Keratinocyte (primary cell): ENCODE results near the gene RCAN2. TPM values are rescaled to one million over a fixed set of nuclear protein-coding genes. Genes with fewer than 3 reads are reported as not detected.

ENCODE experiments used
- DNase-seq: peaks from one replicate; pipeline ENCODE4 v3.0.0-alpha.2; 2011; ENCODE audit warnings: low read depth, missing footprints, low spot score
- FAIRE-seq: peaks from 2 replicates; lab custom pipeline; 2011; peaks lifted over from hg19 to GRCh38; lab: Jason Lieb, UNC
- H2AFZ ChIP-seq: 2 replicates; pipeline ENCODE4 v1.6.0; 2012; ENCODE audit warnings: low read length, control low read depth, inconsistent platforms; ENCODE audit not compliant: control insufficient read depth
- H3K27ac ChIP-seq: 2 replicates; pipeline ENCODE4 v1.5.1; 2011; ENCODE audit warnings: low read length; ENCODE audit not compliant: control insufficient read depth, insufficient read depth
- H3K27me3 ChIP-seq: 3 replicates; pipeline ENCODE4 v1.6.0; 2011; ENCODE audit warnings: low read length; ENCODE audit not compliant: control insufficient read depth, insufficient read depth; ENCODE audit errors: extremely low read depth
- H3K36me3 ChIP-seq, 2 experiments: 2 replicates in 1 of 2; 3 replicates in 1 of 2; pipeline ENCODE4 v1.5.1; 2011; ENCODE audit warnings: low read length in 2 of 2, mild to moderate bottlenecking in 1 of 2; ENCODE audit not compliant: control insufficient read depth in 2 of 2, insufficient read depth in 2 of 2; ENCODE audit errors: extremely low read depth in 1 of 2
- H3K4me1 ChIP-seq: 3 replicates; pipeline ENCODE4 v1.5.1; 2011; ENCODE audit warnings: low read length; ENCODE audit not compliant: control insufficient read depth, insufficient read depth; ENCODE audit errors: extremely low read depth
- H3K4me2 ChIP-seq: 3 replicates; pipeline ENCODE4 v1.6.0; 2011; ENCODE audit warnings: low read depth, low read length; ENCODE audit not compliant: control insufficient read depth, insufficient read depth; ENCODE audit errors: extremely low read depth
- H3K4me3 ChIP-seq, 3 experiments: fragments of 200-600 bp in 1 of 3; sonication (generic) in 1 of 3; 2 replicates in 2 of 3; 3 replicates in 1 of 3; pipeline ENCODE4 v1.5.1; 2011 to 2016; ENCODE audit warnings: low read length in 3 of 3, mild to moderate bottlenecking in 3 of 3, control low read depth in 2 of 3, inconsistent platforms in 1 of 3, low read depth in 1 of 3, mixed read lengths in 1 of 3, mixed run types in 1 of 3, moderate library complexity in 1 of 3; ENCODE audit not compliant: control insufficient read depth in 2 of 3, insufficient read depth in 2 of 3; ENCODE audit errors: extremely low read depth in 1 of 3
- H3K79me2 ChIP-seq: 2 replicates; pipeline ENCODE4 v1.6.0; 2012; ENCODE audit warnings: low read length; ENCODE audit not compliant: control insufficient read depth, insufficient read depth
- H3K9ac ChIP-seq: 3 replicates; pipeline ENCODE4 v1.6.0; 2011; ENCODE audit warnings: low read length; ENCODE audit not compliant: control insufficient read depth, insufficient read depth; ENCODE audit errors: extremely low read depth
- H3K9me1 ChIP-seq: 3 replicates; pipeline ENCODE4 v1.6.0; 2011; ENCODE audit warnings: low read length; ENCODE audit not compliant: control insufficient read depth, insufficient read depth; ENCODE audit errors: extremely low read depth
- H3K9me3 ChIP-seq: 2 replicates; pipeline ENCODE4 v1.5.1; 2012; ENCODE audit warnings: low read depth, low read length; ENCODE audit not compliant: control insufficient read depth
- H4K20me1 ChIP-seq: 3 replicates; pipeline ENCODE4 v1.6.0; 2011; ENCODE audit warnings: low read length; ENCODE audit not compliant: control insufficient read depth, insufficient read depth; ENCODE audit errors: extremely low read depth
- CTCF ChIP-seq, 3 experiments: IDR thresholded peaks in 1 of 3; conservative IDR thresholded peaks in 1 of 3; optimal IDR thresholded peaks in 1 of 3; 2 replicates in 2 of 3; 3 replicates in 1 of 3; pipeline versions ENCODE3 to v1.5.1; 2011; ENCODE audit warnings: low read length in 3 of 3, mild to moderate bottlenecking in 3 of 3, moderate library complexity in 2 of 3, control low read depth in 1 of 3, inconsistent platforms in 1 of 3; ENCODE audit not compliant: insufficient read depth in 2 of 3; ENCODE audit errors: extremely low read depth in 1 of 3
- EZH2 ChIP-seq: IDR thresholded peaks from one replicate; pipeline ENCODE4 v1.6.1; 2012; ENCODE audit warnings: inconsistent platforms, mild to moderate bottlenecking, low read length, moderate library complexity
- dilution Hi-C: fragments of 300-500 bp; cut with MboI; formaldehyde crosslinking; loops from one replicate; pipeline ENCODE4 v1.7.0; 2020; ENCODE audit warnings: low sequenced_read_pairs; ENCODE audit not compliant: extremely low pct_ligation_motif_present
- polyA plus RNA-seq, 5 experiments: library from polyadenylated mRNA; depleted of rRNA in 3 of 5; stranded (reverse) in 3 of 5; stranded (forward) in 1 of 5; unstranded in 1 of 5; fragments of >200 nt; gene quantifications; 1 replicate in 1 of 5; 2 replicates in 3 of 5; 3 replicates in 1 of 5; pipeline versions ENCODE4 v1.2.1 to v1.2.3, GENCODE V29; 2011 to 2012; ENCODE audit warnings: missing spikeins in 2 of 5, low read depth in 1 of 5, low replicate concordance in 1 of 5

The RCAN2 gene
- polyA plus RNA-seq, 1 donor (not counting 4 experiments of a cell fraction or from before 2014, with no cell fraction given): not detected

- H3K9me3 ChIP-seq: no peaks in the 10 kb centered on the region
- no peak overlapping the region for H2AFZ ChIP-seq
- no peaks in the 10 kb centered on the region for H3K79me2 ChIP-seq
- H3K27me3 ChIP-seq: no peaks in the 10 kb centered on the region
- no peaks in the 10 kb centered on the region for H3K9me1 ChIP-seq
- H3K4me3 ChIP-seq: no peak overlapping the region
- H3K9ac ChIP-seq: no peak overlapping the region
- H3K36me3 ChIP-seq: no peaks in the 10 kb centered on the region
- H3K27ac ChIP-seq: no peak overlapping the region
- TF ChIP-seq CTCF (optimal IDR thresholded peaks at IDR 0.05 in 1 of 3, IDR thresholded peaks at IDR 0.05 in 1 of 3, conservative IDR thresholded peaks at IDR 0.05 in 1 of 3; ENCODE audit: extremely low read depth in 1 of 3, insufficient read depth in 2 of 3, low read length in 3 of 3) (peak; percentile 46 to 82 (median 52)), EZH2 (no peak)
- H4K20me1 ChIP-seq: no peaks in the 10 kb centered on the region
- dilution Hi-C loops: no loop called here
- H3K4me1 ChIP-seq: no peaks in the 10 kb centered on the region
- no peak for DNase-seq
- no peak overlapping the region for H3K4me2 ChIP-seq
- no peak for FAIRE-seq
Measured at GRCh38 chr6:46221222-46221793, 269.9 kb downstream of the RCAN2 start.

GRCh38 chr6:46220352-46221221, 270.7 kb downstream of the RCAN2 start:
- Histone ChIP-seq H4K20me1 (no peaks in the 10 kb centered on the region), H3K4me2 (no peak overlapping the region), H3K4me3 (no peak overlapping the region), H3K9me3 (no peaks in the 10 kb centered on the region), H3K36me3 (no peaks in the 10 kb centered on the region), H3K27me3 (no peaks in the 10 kb centered on the region), H3K79me2 (no peaks in the 10 kb centered on the region), H3K9me1 (no peaks in the 10 kb centered on the region), H3K4me1 (no peaks in the 10 kb centered on the region), H3K27ac (no peak overlapping the region), H3K9ac (no peak overlapping the region), H2AFZ (no peak overlapping the region)
- DNase-seq (no peak), FAIRE-seq (no peak)
- TF ChIP-seq CTCF (optimal IDR thresholded peaks at IDR 0.05 in 1 of 3, IDR thresholded peaks at IDR 0.05 in 1 of 3, conservative IDR thresholded peaks at IDR 0.05 in 1 of 3; ENCODE audit: extremely low read depth in 1 of 3, insufficient read depth in 2 of 3, low read length in 3 of 3): no peak
- no peak for TF ChIP-seq EZH2
- dilution Hi-C loops: no loop called here
